K562 (cell line): ENCODE measurements around the gene KCNK10. TPM values are rescaled to one million over a fixed set of nuclear protein-coding genes. Genes with fewer than 3 reads are reported as not detected.

Source experiments
- DMBX1 ChIP-seq: fragments of 250-450 bp; sonication (Bioruptor Pico); IDR thresholded peaks from 2 replicates; pipeline ENCODE4 v1.8.0; 2022; ENCODE audit warnings: inconsistent platforms, mild to moderate bottlenecking, moderate library complexity, borderline replicate concordance
- ETV6 ChIP-seq, 3 experiments: fragments of 150-350 bp in 1 of 3; sonication (generic) in 1 of 3; formaldehyde crosslinking in 1 of 3; IDR thresholded peaks; 2 replicates each; pipeline versions ENCODE4 v1.6.1 to v1.8.0; 2014 to 2022; ENCODE audit warnings: borderline replicate concordance in 2 of 3, low read depth in 2 of 3, antibody characterized with exemption in 1 of 3, low read length in 1 of 3, mild to moderate bottlenecking in 1 of 3, missing genetic modification reagents in 1 of 3
- RAD51 ChIP-seq: fragments of 450-650 bp; IDR thresholded peaks from 2 replicates; pipeline ENCODE4 v1.7.1; 2016; ENCODE audit warnings: low read depth, mild to moderate bottlenecking, borderline replicate concordance
- REST ChIP-seq, 2 experiments: fragments of 450-650 bp; formaldehyde crosslinking in 1 of 2; IDR thresholded peaks; 2 replicates each; pipeline versions ENCODE4 v1.4.0 to v1.6.1; 2014 to 2020; ENCODE audit warnings: mild to moderate bottlenecking in 2 of 2, borderline replicate concordance in 1 of 2, low read depth in 1 of 2
- polyA plus RNA-seq, 8 experiments: library from polyadenylated mRNA; depleted of rRNA in 4 of 8; stranded (reverse) in 5 of 8; unstranded in 3 of 8; fragments of >200 nt; fragmentation: Nextera tagmentation in 2 of 8; fragmentation: Illumina TruSeq in 1 of 8; extraction: Ambion mirVana in 2 of 8; extraction: Trizol in 1 of 8; gene quantifications; 2 replicates each; pipeline versions ENCODE4 v1.2.1 to v1.2.3, GENCODE V29; 2011 to 2014; ENCODE audit warnings: inconsistent platforms in 1 of 8, missing spikeins in 1 of 8
- total RNA-seq, 7 experiments: library from RNA; depleted of rRNA in 6 of 7; stranded (reverse); fragments of >200 nt in 6 of 7; fragmentation: Illumina TruSeq in 2 of 7; extraction: Trizol in 2 of 7; gene quantifications; 2 replicates each; pipeline versions ENCODE4 v1.2.1 to v1.2.3, GENCODE V29; 2011 to 2021; ENCODE audit warnings: low replicate concordance in 1 of 7

Gene KCNK10
- total and polyA plus RNA-seq, 9 of the 15 experiments (the other 6 are each of a cell fraction or from before 2014, with no cell fraction given), result not detected

DNA sequence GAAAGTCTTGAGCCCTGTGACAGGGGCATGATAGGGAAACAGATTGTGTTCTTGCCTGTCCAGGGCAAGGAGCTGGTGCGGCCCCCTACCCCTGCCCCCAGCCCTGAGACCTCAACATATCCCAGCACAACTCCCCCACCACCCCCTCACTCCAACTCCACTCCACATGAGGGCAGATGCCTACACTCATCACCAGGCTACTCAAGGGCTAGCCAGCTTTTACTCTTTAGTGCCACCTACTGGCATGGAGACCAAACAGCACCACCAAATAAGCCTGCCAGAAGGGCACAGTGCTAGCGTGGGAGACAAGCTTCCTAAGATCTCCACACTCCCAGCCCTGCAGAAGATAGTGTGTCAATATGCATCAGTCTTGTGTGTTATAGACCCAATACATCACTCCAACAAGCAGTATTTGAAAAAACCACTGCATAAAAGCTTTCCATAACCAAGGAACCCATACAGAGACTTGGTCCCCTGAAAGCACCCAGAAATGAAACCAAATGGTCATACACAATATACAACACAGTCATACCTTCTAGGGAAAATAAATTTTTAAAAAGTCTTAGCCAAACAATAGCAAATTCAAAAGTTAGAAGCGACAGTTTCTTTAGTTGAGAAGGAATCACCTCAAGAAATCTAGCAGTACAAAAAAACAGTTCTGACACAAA is 154.4 kb downstream of the KCNK10 start (continued):
- TF ChIP-seq REST (IDR thresholded peaks at IDR 0.05; ENCODE audit: borderline replicate concordance), result peak; percentile 34; the same call in 1 of the 2 replicates
- no peak for TF ChIP-seq REST (CRISPR knock-in tag; IDR thresholded peaks at IDR 0.05; ENCODE audit: low read depth)
- no peak for TF ChIP-seq DMBX1 (CRISPR knock-in tag)
- no peak for TF ChIP-seq ETV6 (IDR thresholded peaks at IDR 0.05; ENCODE audit: borderline replicate concordance in 1 of 2, low read depth in 2 of 2, low read length in 1 of 2)
- no peak for TF ChIP-seq ETV6 (CRISPR knock-in tag; IDR thresholded peaks at IDR 0.05; ENCODE audit: borderline replicate concordance)
- TF ChIP-seq RAD51, result no peak
- TF ChIP-seq, all 486 proteins: peak for 5
